HEK293T (cell line): ENCODE results near the gene SMAD5.

Experiments
- BHLHE40 ChIP-seq: fragments of 450-650 bp; IDR thresholded peaks from 2 replicates; pipeline ENCODE4 v1.6.1; 2016; ENCODE audit warnings: mild to moderate bottlenecking, moderate library complexity, borderline replicate concordance
- FOXM1 ChIP-seq: fragments of 450-650 bp; IDR thresholded peaks from 2 replicates; pipeline ENCODE4 v1.6.1; 2017; ENCODE audit warnings: mild to moderate bottlenecking, borderline replicate concordance
- NFRKB ChIP-seq: fragments of 450-650 bp; IDR thresholded peaks from 2 replicates; pipeline ENCODE4 v1.6.1; 2016; ENCODE audit warnings: mild to moderate bottlenecking, moderate library complexity
- PKNOX1 ChIP-seq: fragments of 450-650 bp; IDR thresholded peaks from 2 replicates; pipeline ENCODE4 v1.6.1; 2016
- SP1 ChIP-seq: fragments of 450-650 bp; IDR thresholded peaks from 2 replicates; pipeline ENCODE4 v1.6.1; 2017
- SUZ12 ChIP-seq: fragments of 450-650 bp; IDR thresholded peaks from 2 replicates; pipeline ENCODE4 v1.6.1; 2016; ENCODE audit warnings: mild to moderate bottlenecking
- TARDBP ChIP-seq: fragments of 450-650 bp; IDR thresholded peaks from 2 replicates; pipeline ENCODE4 v1.6.1; 2016
- ZNF384 ChIP-seq: fragments of 450-650 bp; IDR thresholded peaks from 2 replicates; pipeline ENCODE4 v1.6.1; 2016

GRCh38 chr5:136108766-136109165 lies 23.9 kb upstream of the SMAD5 start:
- no peak for TF ChIP-seq BHLHE40
- no peak for TF ChIP-seq SP1
- TF ChIP-seq TARDBP, result no peak
- TF ChIP-seq PKNOX1, result no peak
- no peak for TF ChIP-seq SUZ12
- no peak for TF ChIP-seq FOXM1
- no peak for TF ChIP-seq ZNF384
- no peak for TF ChIP-seq NFRKB
